Immature natural killer cell (primary cell): ENCODE measurements around the gene PLA2G12A. TPM values are rescaled to one million over a fixed set of nuclear protein-coding genes. Genes with fewer than 3 reads are reported as not detected.
A peak's percentile ranks its signal among the peaks of the same experiment; 100 is the strongest.

Source experiments
- DNase-seq, 3 donors: peaks; one replicate each; pipeline ENCODE4 v3.0.0; 2022; ENCODE audit warnings: mixed read lengths in 1 of 3
- H3K27ac Mint-ChIP-seq, 6 donors: one replicate each; pipeline ENCODE4 v1.8.0; 2020; ENCODE audit warnings: mixed read lengths in 6 of 6, mild to moderate bottlenecking in 5 of 6, inconsistent platforms in 4 of 6, moderate library complexity in 3 of 6
- H3K27me3 Mint-ChIP-seq, 3 donors: one replicate each; pipeline ENCODE4 v1.8.0; 2020 to 2021; ENCODE audit warnings: low read depth in 3 of 3, mild to moderate bottlenecking in 3 of 3, mixed read lengths in 3 of 3, moderate library complexity in 3 of 3, inconsistent platforms in 1 of 3
- H3K36me3 Mint-ChIP-seq, 3 donors: one replicate each; pipeline ENCODE4 v1.8.0; 2020; ENCODE audit warnings: mixed read lengths in 3 of 3, inconsistent platforms in 2 of 3, mild to moderate bottlenecking in 2 of 3
- H3K4me1 Mint-ChIP-seq, 2 donors: one replicate each; pipeline ENCODE4 v1.8.0; 2020; ENCODE audit warnings: inconsistent platforms in 2 of 2, mild to moderate bottlenecking in 2 of 2, mixed read lengths in 2 of 2, moderate library complexity in 1 of 2
- H3K4me3 Mint-ChIP-seq, 5 donors: one replicate each; pipeline ENCODE4 v1.8.0; 2020; ENCODE audit warnings: mild to moderate bottlenecking in 5 of 5, mixed read lengths in 5 of 5, inconsistent platforms in 3 of 5, moderate library complexity in 3 of 5
- H3K9me3 Mint-ChIP-seq, 6 donors: one replicate each; pipeline ENCODE4 v1.8.0; 2020; ENCODE audit warnings: mild to moderate bottlenecking in 6 of 6, mixed read lengths in 6 of 6, inconsistent platforms in 4 of 6, moderate library complexity in 3 of 6
- polyA plus RNA-seq, 3 donors: library from polyadenylated mRNA; unstranded; fragments of 300-500 nt; fragmentation: Illumina TruSeq; gene quantifications; one replicate each; pipeline ENCODE4 v1.2.3, GENCODE V29; 2021

Gene PLA2G12A
- polyA plus RNA-seq, 3 donors from 2014 or later = 29.9 to 42.6 (median 33.9) TPM

DNA sequence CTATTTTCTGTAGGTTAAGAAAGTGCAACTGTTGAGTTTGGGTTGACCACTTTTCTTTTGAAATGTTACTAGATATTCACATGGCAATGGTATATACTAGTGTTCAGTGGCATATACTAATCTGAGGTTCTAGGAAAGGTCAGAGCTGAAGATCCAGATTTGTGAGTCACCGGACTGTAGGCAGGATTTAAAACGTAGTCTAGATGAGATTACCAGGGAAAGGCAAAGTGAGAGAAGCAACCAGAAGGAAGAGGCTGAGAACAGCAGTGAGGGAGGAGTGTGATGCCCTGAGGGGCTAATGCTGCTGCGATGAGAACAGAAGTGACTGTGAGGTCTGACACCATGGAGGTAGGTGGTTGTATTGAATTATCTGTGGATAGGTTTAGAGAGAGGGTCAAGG is 9.7 kb upstream of the PLA2G12A start:
- H3K4me3 Mint-ChIP-seq = no peak overlapping the region
- H3K27me3 Mint-ChIP-seq = peaks cover 1 to 6% (median 5%) of the 10 kb centered on the region in 3 donors
- no peaks in the 10 kb centered on the region for H3K9me3 Mint-ChIP-seq
- no peak overlapping the region for H3K27ac Mint-ChIP-seq
- H3K4me1 Mint-ChIP-seq = no peaks in the 10 kb centered on the region
- no peaks in the 10 kb centered on the region for H3K36me3 Mint-ChIP-seq
- DNase-seq = no peak

DNA sequence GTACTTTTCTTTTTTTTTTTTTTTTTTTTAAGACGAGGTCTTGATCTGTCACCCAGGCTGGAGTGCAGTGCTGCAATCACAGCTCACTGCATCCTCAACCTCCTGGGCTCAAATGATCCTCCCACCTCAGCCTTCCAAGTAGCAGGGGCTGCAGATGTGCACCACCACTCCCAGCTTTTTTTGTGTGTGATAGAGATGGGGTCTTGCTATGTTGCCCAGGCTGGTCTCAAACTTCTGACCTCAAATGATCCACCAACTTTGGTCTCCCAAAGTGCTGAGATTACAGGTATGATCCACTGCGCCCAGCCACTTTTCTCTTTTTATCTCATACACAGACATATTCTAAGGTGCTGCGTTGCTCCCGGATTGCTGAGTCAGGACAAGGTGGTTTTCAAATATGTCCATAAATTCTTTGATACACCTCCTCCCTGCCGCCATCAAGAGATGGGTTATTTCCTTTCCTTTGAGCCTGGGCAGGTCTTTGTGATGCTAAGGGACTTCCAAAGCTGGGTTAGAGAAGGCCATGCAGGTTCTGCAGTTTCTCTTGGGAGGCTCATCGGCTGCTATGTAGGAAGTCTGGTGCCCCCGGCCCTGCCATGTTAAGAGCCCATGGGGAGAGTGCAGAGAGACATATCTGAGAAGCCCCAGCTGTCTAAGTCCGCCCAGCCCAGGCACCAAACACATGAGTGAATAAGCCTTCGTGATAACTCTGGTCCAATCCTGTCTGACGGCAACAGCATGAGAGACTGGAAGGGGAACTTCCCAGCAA is 8.4 kb upstream of the PLA2G12A start:
- peaks cover 0 to 8% (median 5%) of the 10 kb centered on the region in 3 donors for H3K27me3 Mint-ChIP-seq
- H3K4me3 Mint-ChIP-seq = no peak overlapping the region
- H3K9me3 Mint-ChIP-seq = no peaks in the 10 kb centered on the region
- H3K36me3 Mint-ChIP-seq = no peaks in the 10 kb centered on the region
- H3K4me1 Mint-ChIP-seq = no peaks in the 10 kb centered on the region
- DNase-seq = no peak
- no peak overlapping the region for H3K27ac Mint-ChIP-seq

DNA sequence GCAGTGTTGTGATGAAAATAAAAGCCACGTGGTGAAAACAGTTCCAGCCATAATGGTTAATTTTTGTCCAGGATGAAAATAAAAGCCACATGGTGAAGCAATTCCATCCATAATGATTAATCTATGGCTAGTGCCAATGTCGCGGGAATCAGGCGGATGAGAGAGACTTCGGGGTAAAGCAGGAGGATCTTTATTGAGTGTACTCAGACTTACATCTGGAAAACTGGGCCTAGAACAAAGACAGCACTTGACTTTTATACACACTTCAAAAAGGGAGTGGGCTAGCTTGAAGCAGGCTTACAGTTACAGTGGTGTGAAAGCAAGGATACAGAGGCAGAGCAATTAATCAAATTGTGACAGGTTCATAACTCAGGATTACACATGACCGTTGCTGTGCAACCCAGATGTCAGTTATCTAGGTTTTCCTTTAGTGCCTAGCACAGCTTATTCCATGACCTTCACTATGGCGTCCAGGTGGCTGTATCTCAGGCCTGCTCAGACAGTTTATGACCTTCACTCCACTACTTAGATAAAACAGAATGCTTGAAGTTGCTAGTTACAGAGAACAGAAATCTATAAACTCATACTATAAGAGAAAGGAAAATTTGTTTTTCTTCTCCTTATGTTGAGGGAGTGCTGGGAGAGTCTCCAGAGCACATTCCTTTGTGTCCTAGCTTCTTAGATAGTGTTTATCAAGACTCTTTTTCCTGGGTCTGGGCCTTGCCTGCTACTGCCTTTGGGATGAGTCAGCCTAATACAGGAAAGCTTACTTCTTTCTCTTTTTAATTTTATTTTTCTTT is 5.9 kb upstream of the PLA2G12A start:
- H3K27me3 Mint-ChIP-seq = peaks cover 0 to 9% (median 3%) of the 10 kb centered on the region in 3 donors
- no peak for DNase-seq
- no peaks in the 10 kb centered on the region for H3K9me3 Mint-ChIP-seq
- no peaks in the 10 kb centered on the region for H3K36me3 Mint-ChIP-seq
- no peak overlapping the region for H3K4me3 Mint-ChIP-seq
- H3K4me1 Mint-ChIP-seq = peaks cover 0 to under 1% of the 10 kb centered on the region in 2 donors
- H3K27ac Mint-ChIP-seq = no peak overlapping the region

DNA sequence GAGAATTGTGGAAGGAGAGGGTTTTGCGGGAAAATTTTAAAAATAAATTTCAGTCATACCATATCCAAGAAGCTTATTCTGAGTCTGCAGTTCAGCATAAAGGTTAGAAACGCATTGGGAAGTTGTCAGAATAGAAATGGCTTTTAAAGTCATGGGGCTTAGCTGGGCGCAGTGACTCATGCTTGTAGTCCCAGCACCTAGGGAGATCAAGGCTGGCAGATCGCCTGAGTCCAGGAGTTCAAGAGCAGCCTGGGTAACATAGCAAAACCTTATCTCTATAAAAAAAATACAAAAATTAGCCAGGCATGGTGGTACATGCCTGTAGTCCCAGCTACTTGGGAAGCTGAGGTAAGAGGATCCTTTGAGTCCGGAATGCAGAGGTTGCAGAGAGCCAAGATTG is 3.9 kb upstream of the PLA2G12A start:
- H3K9me3 Mint-ChIP-seq = no peaks in the 10 kb centered on the region
- DNase-seq = no peak
- no peak overlapping the region for H3K27ac Mint-ChIP-seq

DNA sequence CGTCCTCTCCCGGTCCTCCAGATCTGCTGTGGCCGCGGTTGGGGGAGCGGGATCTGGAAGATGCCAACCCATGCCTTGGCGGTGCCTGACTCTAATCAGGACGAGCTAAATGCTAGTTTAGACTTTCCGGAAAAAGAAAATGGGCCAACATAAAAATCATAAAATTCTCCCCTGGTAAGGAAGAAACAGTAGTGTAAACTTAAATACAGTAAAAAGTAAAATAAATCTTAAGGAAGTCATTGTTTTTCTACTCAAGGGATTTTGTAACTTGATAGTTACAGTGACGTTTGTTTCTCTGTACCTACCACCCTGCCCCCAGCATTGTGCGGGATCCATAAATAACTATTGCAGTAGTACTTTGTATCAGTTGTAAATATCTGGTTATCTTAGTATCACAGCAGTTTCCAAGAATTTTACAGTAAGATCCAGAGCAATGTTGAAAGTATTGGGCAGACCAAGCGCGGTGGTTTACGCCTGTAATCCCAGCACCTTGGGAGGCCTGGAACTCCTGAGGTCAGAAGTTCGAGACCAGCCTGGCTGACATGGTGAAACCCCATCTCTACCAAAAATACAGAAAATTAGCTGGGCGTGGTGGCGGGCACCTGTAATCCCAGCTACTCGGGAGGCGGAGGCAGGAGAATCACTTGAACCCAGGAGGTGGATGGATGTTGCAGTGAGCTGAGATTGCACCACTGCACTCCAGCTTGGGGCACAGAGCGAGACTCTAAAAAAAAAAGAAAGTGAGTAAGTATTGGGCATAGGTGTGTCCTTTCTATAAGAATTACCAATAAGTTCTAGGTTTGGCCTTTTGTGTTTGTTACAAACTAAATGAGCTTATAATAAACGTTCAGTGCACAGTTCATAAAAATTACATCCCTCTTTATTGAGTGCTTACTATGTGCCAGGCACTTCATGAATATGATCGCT is 1.0 kb upstream of the PLA2G12A start:
- H3K9me3 Mint-ChIP-seq = no peaks in the 10 kb centered on the region
- H3K4me3 Mint-ChIP-seq = peak overlapping the region; percentile 85 to 89 (median 87)
- DNase-seq = no peak
- peaks cover 0 to 3% (median 0%) of the 10 kb centered on the region in 3 donors for H3K36me3 Mint-ChIP-seq
- H3K27me3 Mint-ChIP-seq = peaks cover 0 to 8% (median 4%) of the 10 kb centered on the region in 3 donors
- H3K4me1 Mint-ChIP-seq = peaks cover 19 to 26% of the 10 kb centered on the region in 2 donors
- peak overlapping the region; percentile 28 to 81 (median 69) for H3K27ac Mint-ChIP-seq

More for the DNA sequence above, 3.9 kb upstream of the PLA2G12A start:
- Mint-ChIP-seq H3K27me3 (peaks cover 0 to 9% (median 4%) of the 10 kb centered on the region in 3 donors), H3K4me1 (peaks cover 13 to 15% of the 10 kb centered on the region in 2 donors), H3K4me3 (no peak overlapping the region), H3K36me3 (no peaks in the 10 kb centered on the region)

DNA sequence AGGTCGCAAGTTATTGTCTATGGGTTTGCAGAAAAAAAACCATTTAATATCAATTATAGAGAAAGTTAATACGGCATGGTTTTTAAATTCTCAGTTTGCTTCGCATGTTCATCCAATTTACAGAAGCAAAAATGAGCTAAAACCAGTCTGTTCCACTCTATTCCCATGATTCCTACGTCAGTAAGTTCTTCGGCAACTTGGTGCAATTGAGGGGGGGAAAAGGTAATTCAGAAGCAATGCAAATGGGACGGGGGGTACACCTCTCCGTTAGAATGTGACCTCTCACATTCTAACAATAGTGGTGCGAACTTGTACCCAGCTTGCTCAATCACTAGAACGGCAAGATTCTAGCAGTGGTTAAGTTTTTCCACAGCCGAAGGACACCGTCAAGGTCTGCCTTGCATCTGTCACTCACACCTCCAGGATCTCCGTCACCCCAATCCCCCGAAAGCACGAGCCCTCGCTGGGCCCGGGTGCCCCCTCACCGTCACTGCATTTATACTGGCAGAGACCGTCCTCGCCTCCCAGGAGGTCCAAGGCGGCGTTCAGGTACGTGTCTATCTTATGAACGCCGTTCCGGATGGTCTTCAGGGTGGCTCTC is 653 bp downstream of the PLA2G12A start:
- H3K27ac Mint-ChIP-seq = peak overlapping the region; percentile 55 to 86 (median 73)
- peaks cover 0 to 5% (median 4%) of the 10 kb centered on the region in 3 donors for H3K27me3 Mint-ChIP-seq
- peaks cover 0 to 10% (median 3%) of the 10 kb centered on the region in 3 donors for H3K36me3 Mint-ChIP-seq
- H3K4me3 Mint-ChIP-seq = peak overlapping the region; percentile 87 to 93 (median 90)
- H3K4me1 Mint-ChIP-seq = peaks cover 19 to 26% of the 10 kb centered on the region in 2 donors
- H3K9me3 Mint-ChIP-seq = no peaks in the 10 kb centered on the region
- no peak for DNase-seq

DNA sequence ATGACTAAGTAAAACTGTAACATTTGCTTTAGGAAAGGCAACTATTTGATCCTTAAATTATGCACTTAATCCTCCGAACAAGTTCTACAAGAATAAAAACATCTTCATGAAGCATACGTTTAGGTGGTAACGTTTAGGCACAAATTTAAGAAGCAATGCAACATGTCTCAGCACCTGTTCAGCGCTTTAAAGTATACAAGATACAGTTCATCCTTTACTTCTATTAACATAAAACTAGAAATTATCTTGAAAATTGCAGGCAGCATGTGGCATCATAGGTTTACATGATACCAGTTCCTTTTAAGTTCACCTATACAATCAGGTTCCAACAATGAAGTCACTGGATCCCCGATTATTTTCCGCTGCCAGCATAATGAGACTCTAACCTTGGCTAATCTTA is 1.5 kb downstream of the PLA2G12A start:
- peak overlapping the region in 1 of 6 donors; percentile 72 for H3K27ac Mint-ChIP-seq
- no peak for DNase-seq
- peaks cover 0 to 4% (median 3%) of the 10 kb centered on the region in 3 donors for H3K27me3 Mint-ChIP-seq
- peaks cover 19 to 26% of the 10 kb centered on the region in 2 donors for H3K4me1 Mint-ChIP-seq
- peaks cover 0 to 10% (median 3%) of the 10 kb centered on the region in 3 donors for H3K36me3 Mint-ChIP-seq
- peak overlapping the region in 3 of 5 donors; percentile 87 to 93 (median 90) for H3K4me3 Mint-ChIP-seq
- H3K9me3 Mint-ChIP-seq = no peaks in the 10 kb centered on the region

DNA sequence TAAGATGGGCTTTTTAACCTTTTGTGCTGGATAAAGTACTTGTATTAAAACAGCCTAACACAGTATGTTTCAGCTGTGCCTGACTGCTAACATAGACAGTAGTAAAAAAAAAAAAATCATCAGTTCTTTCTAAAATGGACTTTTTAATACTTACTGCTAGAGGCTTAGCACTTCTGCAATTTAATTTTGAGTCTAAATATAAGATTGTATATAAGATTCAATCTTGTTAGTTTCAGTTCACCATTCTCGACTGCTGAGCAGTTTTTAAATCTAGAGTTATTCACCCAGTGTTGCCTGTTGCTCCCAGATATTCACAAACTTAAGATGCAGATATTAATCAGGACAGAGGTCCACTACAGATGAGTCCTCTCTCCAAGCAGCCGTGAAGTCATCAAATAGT is 6.8 kb downstream of the PLA2G12A start:
- H3K4me3 Mint-ChIP-seq = no peak overlapping the region
- H3K36me3 Mint-ChIP-seq = peaks cover 0 to 16% (median 3%) of the 10 kb centered on the region in 3 donors
- no peak overlapping the region for H3K27ac Mint-ChIP-seq
- peaks cover 4 to 5% of the 10 kb centered on the region in 2 donors for H3K4me1 Mint-ChIP-seq
- DNase-seq = no peak
- no peaks in the 10 kb centered on the region for H3K9me3 Mint-ChIP-seq
- H3K27me3 Mint-ChIP-seq = peaks cover 0 to 1% (median 0%) of the 10 kb centered on the region in 3 donors

DNA sequence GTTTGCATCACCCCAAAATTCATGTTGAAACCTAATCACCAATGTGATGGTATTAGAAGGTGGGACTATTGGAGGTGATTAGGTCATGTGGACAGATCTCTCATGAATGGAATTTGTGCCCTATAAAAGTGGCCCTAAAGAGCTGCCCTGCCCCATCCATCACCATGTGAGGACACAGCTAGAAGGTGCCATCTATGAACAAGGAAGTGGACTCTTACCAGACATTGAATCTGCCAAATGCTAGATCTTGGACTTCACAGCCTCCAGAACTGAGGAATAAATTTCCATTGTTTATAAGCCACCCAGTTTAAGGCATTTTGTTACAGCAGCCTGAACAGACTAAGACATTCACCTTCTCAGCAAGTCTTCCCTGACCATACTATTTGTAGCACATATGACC is 7.5 kb downstream of the PLA2G12A start:
- no peak for DNase-seq
- Mint-ChIP-seq H3K27ac (peak overlapping the region in 1 of 6 donors; percentile 36), H3K4me3 (no peak overlapping the region), H3K9me3 (no peaks in the 10 kb centered on the region), H3K27me3 (peaks cover 0 to 1% (median 0%) of the 10 kb centered on the region in 3 donors), H3K4me1 (no peaks in the 10 kb centered on the region), H3K36me3 (peaks cover under 1 to 16% (median 3%) of the 10 kb centered on the region in 3 donors)

DNA sequence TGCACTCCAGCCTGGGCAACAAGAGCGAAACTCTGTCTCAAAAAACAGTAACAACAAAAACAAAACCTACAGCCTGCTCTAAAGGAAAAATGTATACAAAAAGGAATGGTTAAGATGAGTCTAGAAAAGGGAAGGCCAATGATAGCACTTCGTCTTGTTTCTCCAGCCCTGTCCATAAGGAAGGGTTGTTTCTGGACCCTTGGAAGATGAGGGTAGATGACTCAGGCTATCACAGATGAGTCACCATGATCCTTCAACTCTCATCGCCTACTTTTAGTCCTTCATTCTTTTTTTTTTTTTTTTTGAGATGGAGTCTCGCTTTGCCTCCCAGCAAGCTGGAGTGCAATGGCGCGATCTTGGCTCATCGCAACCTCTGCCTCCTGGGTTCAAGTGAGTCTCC is 8.8 kb downstream of the PLA2G12A start:
- Mint-ChIP-seq H3K4me1 (no peaks in the 10 kb centered on the region), H3K27me3 (peaks cover 0 to under 1% (median 0%) of the 10 kb centered on the region in 3 donors), H3K36me3 (peaks cover 3 to 21% (median 13%) of the 10 kb centered on the region in 3 donors), H3K27ac (no peak overlapping the region), H3K9me3 (no peaks in the 10 kb centered on the region), H3K4me3 (no peak overlapping the region)
- no peak for DNase-seq

DNA sequence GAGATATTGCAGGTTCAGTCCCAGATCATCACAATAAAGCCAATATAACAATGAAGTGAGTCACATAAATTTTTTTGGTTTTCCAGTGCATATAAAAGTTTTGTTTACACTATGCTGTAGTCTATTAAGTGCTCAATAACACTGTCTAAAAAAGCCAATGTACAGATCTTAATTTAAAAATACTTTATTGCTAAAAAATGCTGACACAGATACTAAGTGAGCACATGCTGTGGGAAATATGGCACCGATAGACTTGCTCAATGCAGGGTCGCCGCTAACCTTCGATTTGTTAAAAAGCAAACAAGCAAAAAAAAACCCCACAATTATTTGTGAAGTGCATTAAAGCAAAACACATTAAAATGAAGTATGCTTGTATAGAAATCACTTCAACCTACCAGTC is 10.3 kb downstream of the PLA2G12A start:
- no peak for DNase-seq
- no peaks in the 10 kb centered on the region for H3K4me1 Mint-ChIP-seq
- H3K4me3 Mint-ChIP-seq = no peak overlapping the region
- no peaks in the 10 kb centered on the region for H3K9me3 Mint-ChIP-seq
- H3K36me3 Mint-ChIP-seq = peaks cover 3 to 18% (median 16%) of the 10 kb centered on the region in 3 donors
- H3K27me3 Mint-ChIP-seq = no peaks in the 10 kb centered on the region
- H3K27ac Mint-ChIP-seq = no peak overlapping the region

DNA sequence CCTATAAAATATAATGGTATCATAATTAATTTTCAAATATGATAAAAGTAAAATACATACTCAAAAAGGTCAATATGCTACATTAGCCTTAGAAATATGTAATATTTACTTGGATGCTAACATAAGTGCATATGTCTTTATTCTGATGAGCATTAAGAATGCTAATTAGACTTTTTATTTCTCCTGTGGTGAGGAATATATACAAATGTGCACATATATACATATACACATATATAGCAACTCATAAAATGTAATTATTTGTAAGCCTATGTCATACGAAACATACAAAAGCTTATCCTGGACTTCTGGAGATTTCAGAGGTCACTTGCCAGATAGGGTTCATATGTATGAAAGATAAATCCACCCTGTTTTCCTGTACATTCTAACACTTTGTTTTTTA is 11.1 kb downstream of the PLA2G12A start:
- Mint-ChIP-seq H3K4me3 (no peak overlapping the region), H3K9me3 (no peaks in the 10 kb centered on the region), H3K36me3 (peaks cover 0 to 19% (median 14%) of the 10 kb centered on the region in 3 donors), H3K4me1 (no peaks in the 10 kb centered on the region), H3K27me3 (no peaks in the 10 kb centered on the region), H3K27ac (no peak overlapping the region)
- DNase-seq = no peak

DNA sequence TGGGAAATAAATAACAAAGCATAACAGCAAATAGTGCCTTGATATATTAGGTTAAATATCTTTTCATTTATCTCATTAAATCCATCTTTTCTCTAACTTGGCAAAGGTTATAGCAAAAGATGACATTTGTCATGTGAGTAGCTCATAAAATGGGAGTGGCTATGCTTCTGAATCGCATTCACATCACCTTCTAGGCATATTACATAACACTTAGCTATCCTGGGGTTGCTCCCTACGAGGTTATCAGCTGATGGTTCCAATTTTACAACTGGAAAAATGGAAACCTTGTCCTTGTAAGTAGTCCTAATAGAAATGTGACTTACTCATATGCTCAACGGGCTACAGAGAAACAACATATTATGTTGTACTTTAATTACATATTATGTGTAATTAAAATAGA is 16.4 kb downstream of the PLA2G12A start:
- H3K9me3 Mint-ChIP-seq = no peaks in the 10 kb centered on the region
- no peak overlapping the region for H3K27ac Mint-ChIP-seq
- no peak for DNase-seq
- no peaks in the 10 kb centered on the region for H3K4me1 Mint-ChIP-seq
- H3K36me3 Mint-ChIP-seq = peaks cover 5 to 30% (median 11%) of the 10 kb centered on the region in 3 donors
- no peaks in the 10 kb centered on the region for H3K27me3 Mint-ChIP-seq
- no peak overlapping the region for H3K4me3 Mint-ChIP-seq
